Mesenchymal stem cell (in vitro differentiated cells and primary cell): Measurements from ENCODE around the gene XK.

Experiments used
- DNase-seq: peaks from one replicate; pipeline ENCODE4 v3.0.0-alpha.2; 2013
- H2AFZ ChIP-seq: one replicate; pipeline ENCODE4 v1.6.1; 2013; ENCODE audit warnings: low read depth, mild to moderate bottlenecking, control low read depth, inconsistent platforms, low read length, moderate library complexity
- H2AK5ac ChIP-seq: 2 replicates; pipeline ENCODE4 v1.6.1; 2013; ENCODE audit warnings: low read length, moderate library complexity, mild to moderate bottlenecking, inconsistent platforms; ENCODE audit not compliant: severe bottlenecking
- H2BK120ac ChIP-seq: one replicate; pipeline ENCODE4 v1.6.1; 2013; ENCODE audit warnings: low read depth, mild to moderate bottlenecking, inconsistent platforms, low read length, moderate library complexity
- H2BK12ac ChIP-seq, 2 experiments: one replicate each; pipeline ENCODE4 v1.6.1; 2013; ENCODE audit warnings: inconsistent platforms in 2 of 2, low read length in 2 of 2, mild to moderate bottlenecking in 2 of 2, moderate library complexity in 2 of 2, control low read depth in 1 of 2
- H2BK15ac ChIP-seq: one replicate; pipeline ENCODE4 v1.6.1; 2013; ENCODE audit warnings: mild to moderate bottlenecking, low read depth, inconsistent platforms; ENCODE audit not compliant: poor library complexity, severe bottlenecking
- H2BK5ac ChIP-seq: 2 replicates; pipeline ENCODE4 v1.6.1; 2013; ENCODE audit warnings: low read depth, mild to moderate bottlenecking, low read length, control low read depth, inconsistent platforms; ENCODE audit not compliant: poor library complexity, severe bottlenecking
- H3K14ac ChIP-seq, 2 experiments: one replicate each; pipeline ENCODE4 v1.6.1; 2013; ENCODE audit warnings: inconsistent platforms in 2 of 2, low read length in 2 of 2, control low read depth in 1 of 2, mild to moderate bottlenecking in 1 of 2, moderate library complexity in 1 of 2
- H3K18ac ChIP-seq, 2 experiments: one replicate each; pipeline ENCODE4 v1.6.1; 2013; ENCODE audit warnings: inconsistent platforms in 2 of 2, low read length in 2 of 2, control low read depth in 1 of 2, low read depth in 1 of 2, mild to moderate bottlenecking in 1 of 2
- H3K23ac ChIP-seq, 2 experiments: one replicate each; pipeline ENCODE4 v1.6.1; 2013; ENCODE audit warnings: inconsistent platforms in 2 of 2, low read length in 2 of 2, mild to moderate bottlenecking in 2 of 2, moderate library complexity in 2 of 2, control low read depth in 1 of 2
- H3K27ac ChIP-seq: 2 replicates; pipeline ENCODE4 v1.5.1; 2013; ENCODE audit warnings: mild to moderate bottlenecking, moderate library complexity, low read length, control low read depth, inconsistent platforms; ENCODE audit not compliant: poor library complexity, severe bottlenecking
- H3K27me3 ChIP-seq, 2 experiments: 2 replicates each; pipeline versions ENCODE4 v1.6.1 to v1.7.0; 2013; ENCODE audit warnings: low read length in 2 of 2, mild to moderate bottlenecking in 2 of 2, moderate library complexity in 2 of 2, control low read depth in 1 of 2, inconsistent platforms in 1 of 2; ENCODE audit not compliant: control insufficient read depth in 1 of 2, insufficient read depth in 1 of 2
- H3K36me3 ChIP-seq, 2 experiments: 2 replicates each; pipeline versions ENCODE4 v1.6.1 to v1.7.0; 2013; ENCODE audit warnings: low read length in 2 of 2, control low read depth in 1 of 2, inconsistent platforms in 1 of 2, low read depth in 1 of 2, mild to moderate bottlenecking in 1 of 2; ENCODE audit not compliant: insufficient read depth in 2 of 2, control insufficient read depth in 1 of 2
- H3K4ac ChIP-seq, 2 experiments: one replicate each; pipeline ENCODE4 v1.6.1; 2013; ENCODE audit warnings: inconsistent platforms in 2 of 2, low read length in 2 of 2, mild to moderate bottlenecking in 2 of 2, moderate library complexity in 2 of 2, control low read depth in 1 of 2, low read depth in 1 of 2
- H3K4me1 ChIP-seq: 2 replicates; pipeline ENCODE4 v1.6.1; 2013; ENCODE audit warnings: low read depth, low read length, control low read depth; ENCODE audit not compliant: control insufficient read depth, insufficient read depth
- H3K4me2 ChIP-seq: 2 replicates; pipeline ENCODE4 v1.6.1; 2013; ENCODE audit warnings: low read length, mild to moderate bottlenecking, inconsistent platforms; ENCODE audit not compliant: poor library complexity, severe bottlenecking
- H3K4me3 ChIP-seq, 2 experiments: 2 replicates each; pipeline versions ENCODE4 v1.5.1 to v1.7.0; 2013; ENCODE audit warnings: low read length in 2 of 2, mild to moderate bottlenecking in 2 of 2, control low read depth in 1 of 2, low read depth in 1 of 2; ENCODE audit not compliant: insufficient read depth in 1 of 2
- H3K79me1 ChIP-seq: replicated peaks from 2 replicates; pipeline ENCODE4 v1.6.1; 2013; ENCODE audit warnings: mild to moderate bottlenecking, control low read depth, low read length, inconsistent platforms; ENCODE audit not compliant: poor library complexity, severe bottlenecking
- H3K9ac ChIP-seq: 2 replicates; pipeline ENCODE4 v1.7.0; 2013; ENCODE audit warnings: mild to moderate bottlenecking, low read length, moderate library complexity
- H3K9me3 ChIP-seq: 2 replicates; pipeline ENCODE4 v1.7.0; 2013; ENCODE audit warnings: mild to moderate bottlenecking, low read length; ENCODE audit not compliant: control insufficient read depth
- H4K8ac ChIP-seq: one replicate; pipeline ENCODE4 v1.6.1; 2013; ENCODE audit warnings: inconsistent platforms, mild to moderate bottlenecking, low read length, moderate library complexity
- H4K91ac ChIP-seq: one replicate; pipeline ENCODE4 v1.6.1; 2013; ENCODE audit warnings: mild to moderate bottlenecking, low read length, inconsistent platforms
- WGBS: methylation state at CpG from one replicate; pipeline ENCODE4 v1.1.7; 2013; ENCODE audit warnings: mixed read lengths; 5-methylcytosine and 5-hydroxymethylcytosine counted together

Gene XK

GRCh38 chrX:37662181-37662580 is 23.4 kb upstream of the XK start:
- Histone ChIP-seq H3K36me3 (no peaks in the 10 kb centered on the region), H2BK5ac (no peak overlapping the region), H3K4me1 (no peaks in the 10 kb centered on the region), H3K23ac (no peak overlapping the region), H4K8ac (no peak overlapping the region), H3K4me3 (no peak overlapping the region), H3K18ac (no peak overlapping the region), H3K9me3 (no peaks in the 10 kb centered on the region), H4K91ac (no peak overlapping the region), H3K9ac (no peak overlapping the region), H3K27ac (no peak overlapping the region), H2BK120ac (no peak overlapping the region), H3K27me3 (no peaks in the 10 kb centered on the region), H2BK15ac (no peak overlapping the region), H3K4me2 (no peak overlapping the region), H3K79me1 (no peaks in the 10 kb centered on the region), H2AK5ac (no peak overlapping the region), H2AFZ (no peak overlapping the region), H3K4ac (no peak overlapping the region), H2BK12ac (no peak overlapping the region), H3K14ac (no peak overlapping the region)
- 94% methylated on average over 3 of the region's 4 CpGs for WGBS
- DNase-seq = no peak

GRCh38 chrX:37666516-37666915 is 19.1 kb upstream of the XK start:
- Histone ChIP-seq H3K9ac (no peak overlapping the region), H3K9me3 (no peaks in the 10 kb centered on the region), H3K4me1 (no peaks in the 10 kb centered on the region), H4K91ac (no peak overlapping the region), H3K27me3 (no peaks in the 10 kb centered on the region), H3K36me3 (no peaks in the 10 kb centered on the region), H2AFZ (no peak overlapping the region), H2BK12ac (no peak overlapping the region), H3K4me3 (no peak overlapping the region), H2BK5ac (no peak overlapping the region), H4K8ac (no peak overlapping the region), H2BK15ac (no peak overlapping the region), H3K4ac (no peak overlapping the region), H3K18ac (no peak overlapping the region), H3K27ac (no peak overlapping the region), H3K14ac (no peak overlapping the region), H2AK5ac (no peak overlapping the region), H2BK120ac (no peak overlapping the region), H3K79me1 (no peaks in the 10 kb centered on the region), H3K23ac (no peak overlapping the region), H3K4me2 (no peak overlapping the region)
- DNase-seq = no peak

- Histone ChIP-seq H4K91ac (no peak overlapping the region), H3K4me2 (no peak overlapping the region), H3K9ac (no peak overlapping the region), H3K36me3 (no peaks in the 10 kb centered on the region), H2BK15ac (no peak overlapping the region), H3K4me3 (no peak overlapping the region), H2AK5ac (no peak overlapping the region), H3K14ac (no peak overlapping the region), H2AFZ (no peak overlapping the region), H4K8ac (no peak overlapping the region), H3K27me3 (no peaks in the 10 kb centered on the region), H2BK5ac (no peak overlapping the region), H3K4ac (no peak overlapping the region), H2BK12ac (no peak overlapping the region), H3K23ac (no peak overlapping the region), H3K79me1 (no peaks in the 10 kb centered on the region), H3K9me3 (no peaks in the 10 kb centered on the region), H3K18ac (no peak overlapping the region), H3K27ac (no peak overlapping the region), H2BK120ac (no peak overlapping the region), H3K4me1 (no peaks in the 10 kb centered on the region)
- DNase-seq = no peak
- 88% methylated on average over 3 of the region's 6 CpGs for WGBS
These were observed 18.4 kb upstream of the XK start for GRCh38 chrX:37667141-37667540.

GRCh38 chrX:37672563-37672962 is 13.0 kb upstream of the XK start:
- H3K27ac ChIP-seq = no peak overlapping the region
- H3K79me1 ChIP-seq = no peaks in the 10 kb centered on the region
- H3K36me3 ChIP-seq = no peaks in the 10 kb centered on the region
- no peak overlapping the region for H3K4me3 ChIP-seq
- no peak overlapping the region for H4K91ac ChIP-seq
- H3K23ac ChIP-seq = no peak overlapping the region
- H2AFZ ChIP-seq = no peak overlapping the region
- no peak overlapping the region for H4K8ac ChIP-seq
- no peaks in the 10 kb centered on the region for H3K4me1 ChIP-seq
- H2BK5ac ChIP-seq = no peak overlapping the region
- no peak overlapping the region for H2BK120ac ChIP-seq
- H3K4me2 ChIP-seq = no peak overlapping the region
- WGBS = 86% methylated on average over 4 of the region's 4 CpGs
- no peak overlapping the region for H2AK5ac ChIP-seq
- DNase-seq = no peak
- no peak overlapping the region for H3K14ac ChIP-seq
- no peak overlapping the region for H2BK15ac ChIP-seq
- no peaks in the 10 kb centered on the region for H3K9me3 ChIP-seq
- H3K9ac ChIP-seq = no peak overlapping the region
- no peaks in the 10 kb centered on the region for H3K27me3 ChIP-seq
- H3K18ac ChIP-seq = no peak overlapping the region
- no peak overlapping the region for H2BK12ac ChIP-seq
- H3K4ac ChIP-seq = no peak overlapping the region
